Astrocyte (in vitro differentiated cells and primary cell): Measurements from ENCODE around the gene ELAPOR2. TPM values are rescaled to one million over a fixed set of nuclear protein-coding genes. Genes with fewer than 3 reads are reported as not detected.

Experiments used
- DNase-seq: peaks from one replicate; pipeline ENCODE4 v3.0.0-alpha.2; 2010; ENCODE audit warnings: low read depth
- FAIRE-seq: peaks from 2 replicates; lab custom pipeline; 2011; peaks lifted over from hg19 to GRCh38; lab: Jason Lieb, UNC
- H2AFZ ChIP-seq: 2 replicates; pipeline ENCODE4 v1.6.0; 2012; ENCODE audit warnings: low read depth, low read length, inconsistent platforms
- H3K27ac ChIP-seq: 2 replicates; pipeline ENCODE4 v1.5.1; 2011; ENCODE audit warnings: low read depth, low read length, inconsistent platforms
- H3K27me3 ChIP-seq: 2 replicates; pipeline ENCODE4 v1.6.0; 2011; ENCODE audit warnings: low read length, inconsistent platforms; ENCODE audit not compliant: insufficient read depth
- H3K36me3 ChIP-seq: 2 replicates; pipeline ENCODE4 v1.5.1; 2011; ENCODE audit warnings: low read length, inconsistent platforms; ENCODE audit not compliant: insufficient read depth
- H3K4me1 ChIP-seq: 2 replicates; pipeline ENCODE4 v1.5.1; 2011; ENCODE audit warnings: low read length, inconsistent platforms; ENCODE audit not compliant: insufficient read depth
- H3K4me2 ChIP-seq: 2 replicates; pipeline ENCODE4 v1.6.0; 2012; ENCODE audit warnings: low read length, inconsistent platforms
- H3K4me3 ChIP-seq: 2 replicates; pipeline ENCODE4 v1.5.1; 2011; ENCODE audit warnings: low read depth, mild to moderate bottlenecking, low read length, inconsistent platforms; ENCODE audit not compliant: insufficient read depth
- H3K79me2 ChIP-seq: 2 replicates; pipeline ENCODE4 v1.6.0; 2012; ENCODE audit warnings: mild to moderate bottlenecking, low read length, inconsistent platforms; ENCODE audit not compliant: insufficient read depth
- H3K9ac ChIP-seq: 2 replicates; pipeline ENCODE4 v1.6.0; 2012; ENCODE audit warnings: mild to moderate bottlenecking, low read length, inconsistent platforms
- H3K9me3 ChIP-seq: 2 replicates; pipeline ENCODE4 v1.5.1; 2012; ENCODE audit warnings: low read depth, mild to moderate bottlenecking, low read length, inconsistent platforms; ENCODE audit not compliant: insufficient read depth
- H4K20me1 ChIP-seq: 2 replicates; pipeline ENCODE4 v1.6.0; 2012; ENCODE audit warnings: low read length, inconsistent platforms; ENCODE audit not compliant: insufficient read depth
- H3K27ac Mint-ChIP-seq: one replicate; pipeline ENCODE4 v1.8.0; 2021; ENCODE audit warnings: mild to moderate bottlenecking, mixed read lengths; ENCODE audit not compliant: unreplicated experiment
- H3K27me3 Mint-ChIP-seq: one replicate; pipeline ENCODE4 v1.8.0; 2021; ENCODE audit warnings: low read depth, mixed read lengths; ENCODE audit not compliant: unreplicated experiment
- H3K36me3 Mint-ChIP-seq: one replicate; pipeline ENCODE4 v1.8.0; 2021; ENCODE audit warnings: low read depth, mixed read lengths; ENCODE audit not compliant: unreplicated experiment
- H3K4me1 Mint-ChIP-seq: one replicate; pipeline ENCODE4 v1.8.0; 2021; ENCODE audit warnings: low read depth, mixed read lengths; ENCODE audit not compliant: unreplicated experiment
- H3K4me3 Mint-ChIP-seq: one replicate; pipeline ENCODE4 v1.8.0; 2021; ENCODE audit warnings: mild to moderate bottlenecking, moderate library complexity, mixed read lengths; ENCODE audit not compliant: unreplicated experiment
- H3K9me3 Mint-ChIP-seq: one replicate; pipeline ENCODE4 v1.8.0; 2021; ENCODE audit warnings: mild to moderate bottlenecking, mixed read lengths; ENCODE audit not compliant: unreplicated experiment
- EZH2 ChIP-seq: IDR thresholded peaks from 2 replicates; pipeline ENCODE4 v1.6.1; 2012; ENCODE audit warnings: mild to moderate bottlenecking, low read length, inconsistent platforms; ENCODE audit not compliant: insufficient read depth
- total RNA-seq: library from RNA; stranded (reverse); gene quantifications from 2 replicates; pipeline ENCODE4 v1.2.1, GENCODE V29; 2021
- TF ChIP-seq, protein P1 (sequence below): IDR thresholded peaks from 2 replicates; pipeline ENCODE4 v1.5.1; 2011; ENCODE audit warnings: low read depth, mild to moderate bottlenecking, inconsistent platforms, low read length, moderate library complexity; ENCODE audit not compliant: insufficient read depth

ELAPOR2 gene
- total RNA-seq, 1 donor from 2014 or later = 23.9 TPM

DNA sequence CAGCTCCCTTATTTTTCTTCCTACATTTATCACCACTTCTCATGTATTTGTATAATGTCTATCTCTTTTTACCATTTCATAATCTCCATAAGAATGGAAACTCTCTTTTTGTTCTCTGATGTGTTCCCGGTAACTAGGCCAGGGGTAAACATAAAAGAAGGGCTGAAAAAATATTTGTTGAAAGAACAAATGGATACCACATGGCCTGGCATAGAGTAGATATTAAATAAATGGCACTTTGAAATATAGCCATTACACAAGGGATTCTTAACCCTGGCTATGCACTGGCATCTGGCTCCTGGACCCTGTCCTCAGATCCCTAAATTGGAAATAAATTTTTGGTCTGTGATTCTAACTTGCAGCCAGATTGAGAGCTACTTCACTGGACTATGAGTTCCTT is 30.4 kb downstream of the ELAPOR2 start:
- no peaks in the 10 kb centered on the region for H4K20me1 ChIP-seq
- Mint-ChIP-seq H3K9me3 (no peaks in the 10 kb centered on the region), H3K36me3 (no peaks in the 10 kb centered on the region), H3K27me3 (no peaks in the 10 kb centered on the region), H3K4me3 (no peak overlapping the region), H3K27ac (no peak overlapping the region), H3K4me1 (peaks cover 3% of the 10 kb centered on the region)
- H3K4me1 ChIP-seq = no peaks in the 10 kb centered on the region
- H3K79me2 ChIP-seq = no peaks in the 10 kb centered on the region
- H3K27ac ChIP-seq = no peak overlapping the region
- H3K4me3 ChIP-seq = no peak overlapping the region
- no peak overlapping the region for H3K9ac ChIP-seq
- no peaks in the 10 kb centered on the region for H3K27me3 ChIP-seq
- no peaks in the 10 kb centered on the region for H3K36me3 ChIP-seq
- no peak overlapping the region for H3K4me2 ChIP-seq
- no peak for DNase-seq
- H2AFZ ChIP-seq = no peak overlapping the region
- no peaks in the 10 kb centered on the region for H3K9me3 ChIP-seq
- TF ChIP-seq EZH2 = no peak
- TF ChIP-seq, protein P1, sequence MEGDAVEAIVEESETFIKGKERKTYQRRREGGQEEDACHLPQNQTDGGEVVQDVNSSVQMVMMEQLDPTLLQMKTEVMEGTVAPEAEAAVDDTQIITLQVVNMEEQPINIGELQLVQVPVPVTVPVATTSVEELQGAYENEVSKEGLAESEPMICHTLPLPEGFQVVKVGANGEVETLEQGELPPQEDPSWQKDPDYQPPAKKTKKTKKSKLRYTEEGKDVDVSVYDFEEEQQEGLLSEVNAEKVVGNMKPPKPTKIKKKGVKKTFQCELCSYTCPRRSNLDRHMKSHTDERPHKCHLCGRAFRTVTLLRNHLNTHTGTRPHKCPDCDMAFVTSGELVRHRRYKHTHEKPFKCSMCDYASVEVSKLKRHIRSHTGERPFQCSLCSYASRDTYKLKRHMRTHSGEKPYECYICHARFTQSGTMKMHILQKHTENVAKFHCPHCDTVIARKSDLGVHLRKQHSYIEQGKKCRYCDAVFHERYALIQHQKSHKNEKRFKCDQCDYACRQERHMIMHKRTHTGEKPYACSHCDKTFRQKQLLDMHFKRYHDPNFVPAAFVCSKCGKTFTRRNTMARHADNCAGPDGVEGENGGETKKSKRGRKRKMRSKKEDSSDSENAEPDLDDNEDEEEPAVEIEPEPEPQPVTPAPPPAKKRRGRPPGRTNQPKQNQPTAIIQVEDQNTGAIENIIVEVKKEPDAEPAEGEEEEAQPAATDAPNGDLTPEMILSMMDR = no peak
- FAIRE-seq = no peak

DNA sequence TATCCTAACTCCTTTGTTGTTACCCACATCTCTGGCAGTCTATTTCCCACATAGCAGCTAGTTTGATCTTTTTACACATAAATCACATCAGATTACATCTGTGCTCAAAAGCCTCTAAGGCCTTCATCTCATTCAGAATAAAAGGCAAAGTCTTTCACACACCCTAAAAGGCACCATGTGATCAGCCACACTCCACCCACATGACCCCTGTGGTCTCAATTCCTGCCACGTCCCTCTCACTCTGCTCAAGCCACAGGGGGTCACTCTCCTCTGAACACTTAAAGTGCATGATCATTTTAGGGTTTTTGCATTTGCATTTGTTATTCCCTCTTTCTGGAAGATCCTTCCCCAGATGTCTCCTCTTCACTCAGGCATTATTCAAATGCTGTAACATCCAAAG is 30.8 kb downstream of the ELAPOR2 start:
- no peaks in the 10 kb centered on the region for H3K79me2 ChIP-seq
- H3K4me2 ChIP-seq = no peak overlapping the region
- Mint-ChIP-seq H3K9me3 (no peaks in the 10 kb centered on the region), H3K27ac (no peak overlapping the region), H3K4me3 (no peak overlapping the region), H3K36me3 (no peaks in the 10 kb centered on the region), H3K27me3 (no peaks in the 10 kb centered on the region), H3K4me1 (peaks cover 3% of the 10 kb centered on the region)
- H3K4me3 ChIP-seq = no peak overlapping the region
- H3K9ac ChIP-seq = no peak overlapping the region
- FAIRE-seq (no peak), DNase-seq (no peak)
- H3K36me3 ChIP-seq = no peaks in the 10 kb centered on the region
- H4K20me1 ChIP-seq = no peaks in the 10 kb centered on the region
- no peaks in the 10 kb centered on the region for H3K27me3 ChIP-seq
- no peaks in the 10 kb centered on the region for H3K9me3 ChIP-seq
- no peak overlapping the region for H2AFZ ChIP-seq
- H3K4me1 ChIP-seq = no peaks in the 10 kb centered on the region
- TF ChIP-seq, protein P1 = no peak
- TF ChIP-seq EZH2 = no peak
- H3K27ac ChIP-seq = no peak overlapping the region

DNA sequence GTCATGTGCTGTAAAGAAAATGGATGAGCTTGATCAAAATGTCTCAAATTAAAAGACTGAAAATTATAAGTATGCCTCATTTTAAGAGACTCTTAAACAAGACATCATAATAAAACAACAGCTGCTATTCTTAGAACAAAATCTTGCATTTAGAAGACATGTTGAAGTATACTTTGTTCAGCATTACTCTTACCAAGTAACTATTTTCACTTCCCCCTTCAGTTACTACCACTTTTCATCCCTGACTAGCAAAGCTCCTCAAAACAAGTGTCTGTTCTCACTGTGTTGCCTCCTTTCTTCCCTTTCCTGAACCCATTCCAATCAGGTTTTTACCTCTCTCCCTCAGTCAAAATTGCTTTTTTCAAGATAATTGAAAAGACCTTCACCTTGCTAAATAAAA is 31.6 kb downstream of the ELAPOR2 start:
- Histone ChIP-seq H3K36me3 (no peaks in the 10 kb centered on the region), H3K9me3 (no peaks in the 10 kb centered on the region), H3K9ac (no peak overlapping the region), H3K4me2 (no peak overlapping the region), H3K4me3 (no peak overlapping the region), H2AFZ (no peak overlapping the region), H4K20me1 (no peaks in the 10 kb centered on the region), H3K27ac (no peak overlapping the region), H3K4me1 (no peaks in the 10 kb centered on the region), H3K79me2 (no peaks in the 10 kb centered on the region), H3K27me3 (no peaks in the 10 kb centered on the region)
- TF ChIP-seq EZH2 = no peak
- TF ChIP-seq, protein P1 = no peak
- H3K4me3 Mint-ChIP-seq = no peak overlapping the region
- H3K36me3 Mint-ChIP-seq = no peaks in the 10 kb centered on the region
- H3K27me3 Mint-ChIP-seq = no peaks in the 10 kb centered on the region
- peaks cover 3% of the 10 kb centered on the region for H3K4me1 Mint-ChIP-seq
- FAIRE-seq (no peak), DNase-seq (no peak)
- no peak overlapping the region for H3K27ac Mint-ChIP-seq
- H3K9me3 Mint-ChIP-seq = no peaks in the 10 kb centered on the region
